SK-N-DZ (cell line): ENCODE measurements around the gene AKR7A3.

Source experiments
- DNase-seq: peaks from one replicate; pipeline ENCODE4 v3.0.0-alpha.2; 2015; ENCODE audit warnings: low spot score
- small RNA-seq, 2 experiments: library from RNA; depleted of rRNA; stranded (forward); fragments of <200 nt; gene quantifications; one replicate each; pipeline ENCODE3, GENCODE V24; 2014

AKR7A3 gene

GRCh38 chr1:19254416-19254815 is 34.2 kb downstream of the AKR7A3 start:
- DNase-seq, result no peak

DNA sequence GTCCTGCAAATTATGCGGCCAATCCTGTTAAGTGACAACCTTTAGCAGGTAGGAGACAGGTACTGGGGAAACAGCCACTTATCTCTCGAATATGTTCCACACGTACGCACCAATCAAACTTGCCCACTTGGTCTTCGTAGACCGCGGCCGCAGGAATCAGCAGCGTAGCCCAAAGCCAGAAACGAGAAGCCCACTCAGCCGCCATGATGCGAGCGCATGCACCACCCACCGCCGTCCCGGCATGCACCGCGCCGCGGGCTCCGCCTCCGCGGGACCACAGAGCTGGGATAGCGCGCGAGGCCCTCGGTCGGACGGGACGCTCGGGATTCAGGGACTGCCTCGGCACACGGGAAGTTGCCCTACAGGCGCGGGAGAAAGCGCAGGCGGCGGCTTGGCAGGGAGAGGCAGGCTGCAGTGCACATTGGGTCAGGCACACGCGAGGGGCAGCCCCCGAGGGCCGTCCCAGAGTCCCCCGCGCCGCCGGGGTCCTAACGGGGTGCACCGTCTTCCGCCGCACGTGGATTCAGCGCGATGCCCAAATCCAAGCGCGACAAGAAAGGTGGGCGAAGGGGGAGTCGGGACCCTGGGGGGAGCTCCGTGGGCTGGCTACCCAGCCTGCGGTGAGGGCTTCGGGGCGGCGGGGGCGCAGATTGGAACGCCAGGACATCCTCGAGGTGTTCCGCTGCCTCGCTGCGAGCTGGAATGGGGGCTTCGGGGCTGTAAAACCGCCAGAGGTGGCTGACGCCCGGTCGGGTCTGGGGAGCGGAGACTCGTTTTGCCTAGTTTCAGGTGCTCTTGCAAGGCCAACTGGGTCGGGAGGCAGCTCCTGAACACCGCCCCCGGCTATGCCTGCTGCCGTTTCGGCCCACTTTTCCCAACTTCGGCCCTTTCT is 37.0 kb downstream of the AKR7A3 start, which contains the start of the genes EMC1 and MRTO4:
EMC1 (minus strand) TSS at position 220 of the 892 bp plus-strand sequence; CDS start at position 205, 15 bp downstream.
MRTO4 (plus strand) TSS at position 501 of the 892 bp plus-strand sequence; CDS start at position 532, 31 bp downstream.
- peak; percentile 81 for DNase-seq

GRCh38 chr1:19250629-19251304 is 37.8 kb downstream of the AKR7A3 start:
- no peak for DNase-seq

GRCh38 chr1:19240673-19241538 is 47.7 kb downstream of the AKR7A3 start:
- DNase-seq, result no peak

- DNase-seq, result no peak
These were observed 48.7 kb downstream of the AKR7A3 start for GRCh38 chr1:19239876-19240275.

- no peak for DNase-seq
These were observed 54.3 kb downstream of the AKR7A3 start for GRCh38 chr1:19234224-19234623.

Small RNA genes lying within 50 kb of the gene (small RNA-seq; reads per million reads assigned to genes)
- gene RNU6-1099P, result 0 to 0.05 reads per million in 2 experiments
